ENCODE results near the gene C10orf67. TPM values are rescaled to one million over a fixed set of nuclear protein-coding genes. Genes with fewer than 3 reads are reported as not detected.
"Not testable (repeated sequence)": the region's sequence is repeated elsewhere in the genome, so short reads cannot be mapped to it uniquely, and the experiment has no call there.

C10orf67 gene
- total and polyA plus RNA-seq, 9 donors: 0.08 to 1.0 (median 0.28) TPM

DNA sequence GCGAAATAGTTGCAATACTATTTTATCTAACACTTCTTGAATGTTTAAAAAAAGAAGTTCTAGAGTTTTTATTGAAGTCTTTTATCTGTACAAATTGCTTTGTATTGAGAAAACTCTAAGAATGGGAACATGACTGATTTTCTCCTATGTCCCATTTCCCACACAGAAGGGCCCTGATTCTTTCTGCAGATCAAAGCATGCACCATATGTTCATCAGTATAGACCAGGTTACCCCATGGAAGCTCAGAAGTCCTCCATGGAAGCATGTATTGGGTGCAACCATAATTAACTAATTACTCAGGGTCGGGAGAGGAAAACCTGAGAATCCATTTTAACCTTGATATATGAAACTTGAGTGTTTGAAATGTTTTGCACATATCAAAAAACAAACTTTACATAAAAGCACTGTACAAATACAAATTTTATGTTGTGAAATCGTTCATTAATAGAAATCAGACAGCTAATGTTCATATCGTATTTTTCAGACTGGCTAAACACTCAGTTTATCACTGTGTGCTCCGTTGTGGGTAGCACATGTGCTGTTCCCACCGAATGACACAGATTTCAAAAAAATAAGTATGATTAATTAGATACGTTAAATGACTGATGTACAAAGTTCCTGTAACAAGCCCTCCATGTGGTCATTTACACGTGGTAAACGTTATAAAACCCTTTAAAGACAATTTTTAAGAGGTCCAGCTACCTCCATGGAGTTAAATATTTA lies 81.0 kb downstream of the C10orf67 start:
- no peaks in the 10 kb centered on the region for H3K9me3 ChIP-seq
- WGBS, 3 donors: 73 to 82% (median 74%) methylated on average over 9 of the region's 9 CpGs
- H3K4me1 ChIP-seq (ENCODE audit: insufficient read depth): no peaks in the 10 kb centered on the region
- TF ChIP-seq EP300 (IDR thresholded peaks at IDR 0.05) (no peak), POLR2A (IDR thresholded peaks at IDR 0.05) (no peak)
- TF ChIP-seq, protein P1, sequence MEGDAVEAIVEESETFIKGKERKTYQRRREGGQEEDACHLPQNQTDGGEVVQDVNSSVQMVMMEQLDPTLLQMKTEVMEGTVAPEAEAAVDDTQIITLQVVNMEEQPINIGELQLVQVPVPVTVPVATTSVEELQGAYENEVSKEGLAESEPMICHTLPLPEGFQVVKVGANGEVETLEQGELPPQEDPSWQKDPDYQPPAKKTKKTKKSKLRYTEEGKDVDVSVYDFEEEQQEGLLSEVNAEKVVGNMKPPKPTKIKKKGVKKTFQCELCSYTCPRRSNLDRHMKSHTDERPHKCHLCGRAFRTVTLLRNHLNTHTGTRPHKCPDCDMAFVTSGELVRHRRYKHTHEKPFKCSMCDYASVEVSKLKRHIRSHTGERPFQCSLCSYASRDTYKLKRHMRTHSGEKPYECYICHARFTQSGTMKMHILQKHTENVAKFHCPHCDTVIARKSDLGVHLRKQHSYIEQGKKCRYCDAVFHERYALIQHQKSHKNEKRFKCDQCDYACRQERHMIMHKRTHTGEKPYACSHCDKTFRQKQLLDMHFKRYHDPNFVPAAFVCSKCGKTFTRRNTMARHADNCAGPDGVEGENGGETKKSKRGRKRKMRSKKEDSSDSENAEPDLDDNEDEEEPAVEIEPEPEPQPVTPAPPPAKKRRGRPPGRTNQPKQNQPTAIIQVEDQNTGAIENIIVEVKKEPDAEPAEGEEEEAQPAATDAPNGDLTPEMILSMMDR (IDR thresholded peaks at IDR 0.05): no peak
- DNase-seq: no peak
- no peak overlapping the region for H3K27ac ChIP-seq
- H3K27me3 ChIP-seq: no peaks in the 10 kb centered on the region
- intact Hi-C loops (cut with DNase I): no loop called here
- no peaks in the 10 kb centered on the region for H3K36me3 ChIP-seq
- no peak overlapping the region for H3K4me3 ChIP-seq

DNA sequence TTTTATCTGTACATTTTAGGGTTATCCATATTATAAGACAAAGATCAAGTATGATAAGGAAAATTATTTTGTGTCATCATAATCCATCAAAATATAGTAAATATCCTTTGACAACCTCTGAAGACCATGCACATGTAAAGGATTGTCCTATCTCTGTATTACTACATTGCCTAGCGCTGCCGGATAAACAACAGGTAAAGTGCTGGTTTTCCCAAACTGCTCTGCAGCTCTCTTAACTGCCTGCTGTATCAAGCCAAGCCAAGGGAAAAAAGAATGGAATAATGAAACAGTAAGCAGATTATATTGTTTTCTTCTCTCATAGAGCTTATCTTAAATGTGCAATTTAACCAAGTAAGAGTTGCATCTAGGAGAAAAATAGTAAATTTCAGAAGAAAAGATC lies 81.7 kb downstream of the C10orf67 start:
- no peaks in the 10 kb centered on the region for H3K36me3 ChIP-seq
- intact Hi-C loops (cut with DNase I): no loop called here
- TF ChIP-seq EP300 (IDR thresholded peaks at IDR 0.05) (no peak), POLR2A (IDR thresholded peaks at IDR 0.05) (no peak)
- TF ChIP-seq, protein P1 (IDR thresholded peaks at IDR 0.05): no peak
- no peak overlapping the region for H3K27ac ChIP-seq
- no peaks in the 10 kb centered on the region for H3K4me1 ChIP-seq (ENCODE audit: insufficient read depth)
- no peak overlapping the region for H3K4me3 ChIP-seq
- no peaks in the 10 kb centered on the region for H3K9me3 ChIP-seq
- H3K27me3 ChIP-seq: no peaks in the 10 kb centered on the region
- DNase-seq: no peak
- 80 to 88% (median 85%) methylated on average over 2 of the region's 2 CpGs for WGBS, 3 donors

DNA sequence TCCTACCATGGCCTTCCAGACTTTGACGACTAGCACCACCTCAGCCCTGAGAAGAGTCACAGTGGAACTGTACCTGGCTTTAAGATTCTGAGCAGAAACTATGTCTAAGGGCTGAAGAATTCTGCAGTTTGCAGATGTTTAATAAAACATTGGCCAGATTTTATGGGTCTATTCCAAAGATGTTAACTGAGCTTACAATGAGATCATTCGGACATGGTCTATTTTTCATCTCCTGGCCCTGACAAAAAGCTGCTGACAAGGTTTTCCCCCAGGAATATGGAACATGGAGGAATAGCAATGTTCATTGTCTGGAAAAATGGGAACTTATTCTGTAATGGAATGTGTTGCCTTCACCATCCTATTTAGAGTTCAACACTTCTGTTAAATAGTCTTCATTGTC lies 86.1 kb downstream of the C10orf67 start:
- no peaks in the 10 kb centered on the region for H3K27me3 ChIP-seq
- no peak overlapping the region for H3K27ac ChIP-seq
- DNase-seq: no peak
- intact Hi-C loops (cut with DNase I): no loop called here
- TF ChIP-seq POLR2A (IDR thresholded peaks at IDR 0.05): no peak
- no peak for TF ChIP-seq EP300 (IDR thresholded peaks at IDR 0.05)
- TF ChIP-seq, protein P1 (IDR thresholded peaks at IDR 0.05): no peak
- no peaks in the 10 kb centered on the region for H3K9me3 ChIP-seq
- WGBS, 3 donors: 74 to 89% (median 80%) methylated on average over 2 of the region's 2 CpGs
- H3K4me1 ChIP-seq (ENCODE audit: insufficient read depth): no peaks in the 10 kb centered on the region
- no peaks in the 10 kb centered on the region for H3K36me3 ChIP-seq
- H3K4me3 ChIP-seq: no peak overlapping the region

DNA sequence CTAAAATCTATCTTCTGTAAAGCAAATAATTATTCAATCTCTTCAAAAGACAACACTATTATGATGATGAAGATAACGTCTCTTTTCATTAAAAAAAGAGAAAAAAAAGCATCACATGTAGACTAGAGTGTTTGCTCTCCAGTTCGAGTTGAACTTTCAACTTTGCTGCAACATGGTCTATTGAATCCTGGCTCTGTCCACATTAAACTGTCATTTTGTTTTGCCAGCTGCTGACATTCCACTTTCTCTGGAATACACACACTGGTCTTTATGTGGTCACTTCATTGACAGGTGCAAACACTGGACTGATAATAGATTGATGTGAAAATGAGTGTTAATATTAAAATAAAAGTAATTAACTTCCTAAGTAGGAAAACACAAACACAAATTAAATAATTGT lies 90.8 kb downstream of the C10orf67 start:
- Histone ChIP-seq H3K4me1 (ENCODE audit: insufficient read depth) (no peaks in the 10 kb centered on the region), H3K27ac (no peak overlapping the region), H3K27me3 (no peaks in the 10 kb centered on the region), H3K9me3 (no peaks in the 10 kb centered on the region), H3K36me3 (no peaks in the 10 kb centered on the region), H3K4me3 (no peak overlapping the region)
- 51 to 58% (median 55%) methylated on average over 2 of the region's 2 CpGs for WGBS, 3 donors
- intact Hi-C loops (cut with DNase I): no loop called here
- TF ChIP-seq POLR2A (IDR thresholded peaks at IDR 0.05): no peak
- no peak for TF ChIP-seq EP300 (IDR thresholded peaks at IDR 0.05)
- TF ChIP-seq, protein P1 (IDR thresholded peaks at IDR 0.05): no peak
- DNase-seq: no peak

DNA sequence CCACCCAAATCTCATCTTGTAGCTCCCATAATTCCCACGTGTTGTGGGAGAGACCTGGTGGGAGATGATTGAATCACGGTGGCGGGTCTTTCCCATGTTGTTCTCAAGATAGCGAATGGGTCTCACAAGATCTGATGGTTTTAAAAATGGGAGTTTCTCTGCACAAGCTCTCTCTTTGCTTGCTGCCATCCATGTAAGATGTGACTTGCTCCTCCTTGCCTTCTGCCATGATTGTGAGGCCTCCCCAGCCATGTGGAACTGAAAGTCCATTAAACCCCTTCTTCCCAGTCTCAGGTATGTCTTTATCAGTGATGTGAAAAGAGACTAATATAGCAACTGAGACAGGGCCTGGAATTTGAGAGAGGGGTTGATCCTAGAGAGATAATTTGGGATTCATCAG lies 91.7 kb downstream of the C10orf67 start:
- DNase-seq; H3K36me3 ChIP-seq; H3K4me1 ChIP-seq (ENCODE audit: insufficient read depth); intact Hi-C loops (cut with DNase I); H3K9me3 ChIP-seq; H3K4me3 ChIP-seq; H3K27ac ChIP-seq; H3K27me3 ChIP-seq: not testable (repeated sequence)
- WGBS, 3 donors: 85 to 88% (median 87%) methylated on average over 4 of the region's 4 CpGs

DNA sequence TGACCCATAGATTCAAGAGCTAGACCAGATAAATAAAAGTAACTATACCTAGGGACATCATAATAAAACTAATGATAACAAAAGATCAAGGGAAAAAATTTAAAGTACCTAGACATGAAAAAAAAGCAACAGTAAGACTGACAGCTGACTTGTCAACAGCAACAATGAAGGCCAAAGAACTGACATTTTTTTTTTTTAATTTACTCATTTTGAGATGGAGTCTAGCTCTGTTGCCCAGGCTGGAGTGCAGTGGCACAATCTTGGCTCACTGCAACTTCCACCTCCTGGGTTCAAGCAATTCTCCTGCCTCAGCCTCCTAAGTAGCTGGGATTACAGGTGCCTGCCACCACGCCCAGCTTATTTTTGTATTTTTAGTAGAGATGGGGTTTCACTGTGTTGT lies 102.8 kb downstream of the C10orf67 start:
- H3K9me3 ChIP-seq; H3K4me1 ChIP-seq (ENCODE audit: insufficient read depth); H3K27me3 ChIP-seq; intact Hi-C loops (cut with DNase I); H3K36me3 ChIP-seq; H3K27ac ChIP-seq; H3K4me3 ChIP-seq; DNase-seq: not testable (repeated sequence)
- 69 to 96% (median 84%) methylated on average over 1 of the region's 1 CpG for WGBS, 3 donors
